ENCODE data around the gene PGBD5.

DNA sequence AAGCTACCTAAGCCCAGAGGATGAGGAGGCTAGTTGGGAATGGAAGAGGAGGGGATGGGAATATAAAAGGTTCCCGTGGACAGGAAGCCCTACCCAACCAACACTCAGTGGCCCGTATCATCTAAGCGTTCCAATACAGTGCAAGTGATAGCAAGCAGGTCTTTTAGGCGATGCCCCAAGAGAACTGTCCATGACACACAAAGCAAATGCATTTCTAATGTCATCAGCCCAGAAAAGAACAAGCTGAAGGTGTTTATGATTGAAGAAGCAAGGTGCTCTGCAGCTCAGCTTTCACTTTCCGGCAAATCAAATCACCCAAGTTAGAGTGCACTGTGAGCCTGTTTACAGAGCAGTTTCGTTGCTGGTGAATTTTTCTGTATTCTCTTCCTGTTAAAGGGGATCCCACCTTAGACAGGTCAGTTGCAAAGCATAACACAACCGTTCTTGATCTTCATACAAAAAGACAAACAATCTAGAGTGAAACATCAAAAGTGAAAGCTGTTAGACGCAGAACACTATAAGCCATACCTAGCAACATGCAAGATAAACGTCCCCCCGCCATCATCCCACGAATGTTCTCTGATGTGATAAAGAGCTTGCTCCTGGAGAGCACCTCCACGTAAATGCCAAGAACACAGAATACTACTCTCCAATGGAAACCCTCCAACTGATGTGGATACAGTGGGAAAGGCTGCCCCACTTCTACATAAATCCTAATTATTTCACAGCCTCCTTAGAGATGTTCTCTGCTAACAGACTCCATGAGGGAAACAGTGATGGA, 54.0 kb downstream of the PGBD5 start:
- TF ChIP-seq, protein P1, sequence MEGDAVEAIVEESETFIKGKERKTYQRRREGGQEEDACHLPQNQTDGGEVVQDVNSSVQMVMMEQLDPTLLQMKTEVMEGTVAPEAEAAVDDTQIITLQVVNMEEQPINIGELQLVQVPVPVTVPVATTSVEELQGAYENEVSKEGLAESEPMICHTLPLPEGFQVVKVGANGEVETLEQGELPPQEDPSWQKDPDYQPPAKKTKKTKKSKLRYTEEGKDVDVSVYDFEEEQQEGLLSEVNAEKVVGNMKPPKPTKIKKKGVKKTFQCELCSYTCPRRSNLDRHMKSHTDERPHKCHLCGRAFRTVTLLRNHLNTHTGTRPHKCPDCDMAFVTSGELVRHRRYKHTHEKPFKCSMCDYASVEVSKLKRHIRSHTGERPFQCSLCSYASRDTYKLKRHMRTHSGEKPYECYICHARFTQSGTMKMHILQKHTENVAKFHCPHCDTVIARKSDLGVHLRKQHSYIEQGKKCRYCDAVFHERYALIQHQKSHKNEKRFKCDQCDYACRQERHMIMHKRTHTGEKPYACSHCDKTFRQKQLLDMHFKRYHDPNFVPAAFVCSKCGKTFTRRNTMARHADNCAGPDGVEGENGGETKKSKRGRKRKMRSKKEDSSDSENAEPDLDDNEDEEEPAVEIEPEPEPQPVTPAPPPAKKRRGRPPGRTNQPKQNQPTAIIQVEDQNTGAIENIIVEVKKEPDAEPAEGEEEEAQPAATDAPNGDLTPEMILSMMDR (IDR thresholded peaks at IDR 0.05): no peak
- no peak for TF ChIP-seq POLR2A (IDR thresholded peaks at IDR 0.05)
